T47D (cell line): ENCODE data around the gene SH2D3A.

Experiments used
- DNase-seq, 2 experiments: peaks; one replicate each; pipeline versions ENCODE4 v3.0.0 to v3.0.0-alpha.2; 2011 to 2012; ENCODE audit warnings: low read depth in 1 of 2, low spot score in 1 of 2
- JUND ChIP-seq: IDR thresholded peaks from 2 replicates; pipeline ENCODE4 v1.6.1; 2012; ENCODE audit warnings: low read depth
- in situ Hi-C: cut with HindIII; loops from 2 replicates; pipeline ENCODE4 v1.10.0; 2016; ENCODE audit warnings: low sequenced_read_pairs, low pct_unique_long_range_greater_than_20kb

The SH2D3A gene

GRCh38 chr19:6735181-6735911 is 31.9 kb downstream of the SH2D3A start:
- DNase-seq, result no peak
- TF ChIP-seq JUND, result no peak
- in situ Hi-C loops, result no loop called here

GRCh38 chr19:6734096-6734696 is 33.0 kb downstream of the SH2D3A start:
- in situ Hi-C loops, result no loop called here
- DNase-seq, result no peak
- TF ChIP-seq JUND, result no peak

- TF ChIP-seq JUND, result no peak
- in situ Hi-C loops, result no loop called here
- no peak for DNase-seq
Measured at GRCh38 chr19:6733338-6734095, 33.7 kb downstream of the SH2D3A start.

GRCh38 chr19:6732803-6733337 is 34.4 kb downstream of the SH2D3A start:
- DNase-seq, result no peak
- in situ Hi-C loops, result no loop called here
- no peak for TF ChIP-seq JUND

- no peak for DNase-seq
- TF ChIP-seq JUND, result no peak
- in situ Hi-C loops, result no loop called here
Measured at GRCh38 chr19:6731822-6732221, 35.4 kb downstream of the SH2D3A start.

- no peak for TF ChIP-seq JUND
- in situ Hi-C loops, result no loop called here
- no peak for DNase-seq
Measured at GRCh38 chr19:6730941-6731670, 36.1 kb downstream of the SH2D3A start.

GRCh38 chr19:6730153-6730804 is 37.0 kb downstream of the SH2D3A start:
- no peak for TF ChIP-seq JUND
- peak; percentile 66 to 94 for DNase-seq
- in situ Hi-C loops, result no loop called here

GRCh38 chr19:6729573-6730152 is 37.6 kb downstream of the SH2D3A start:
- no peak for TF ChIP-seq JUND
- in situ Hi-C loops, result no loop called here
- DNase-seq, result no peak

GRCh38 chr19:6728346-6728745 is 38.9 kb downstream of the SH2D3A start:
- in situ Hi-C loops, result no loop called here
- no peak for DNase-seq
- TF ChIP-seq JUND, result no peak

GRCh38 chr19:6725513-6726231 is 41.6 kb downstream of the SH2D3A start:
- in situ Hi-C loops, result no loop called here
- TF ChIP-seq JUND, result no peak
- no peak for DNase-seq
